Right lobe of liver (tissue), 4 donors: Measurements from ENCODE around the gene SLC2A10.

Experiments used
- POLR2A ChIP-seq: fragments of 450-650 bp; IDR thresholded peaks from one replicate; pipeline ENCODE4 v1.6.1; 2017; ENCODE audit warnings: antibody characterized with exemption, mild to moderate bottlenecking
- TF ChIP-seq, protein P1 (sequence below), 4 donors: fragments of 200-600 bp in 3 of 4; fragments of 450-650 bp in 1 of 4; IDR thresholded peaks; one replicate each; pipeline versions ENCODE4 v1.5.1 to v1.8.0; 2016 to 2022; ENCODE audit warnings: antibody characterized with exemption in 4 of 4, mild to moderate bottlenecking in 2 of 4
- donor health status: DM: no; HTN: no; CAD: no.
- donor health status: DM: no; HTN: no; CAD: no.
- donor health status: DM: no; HTN: yes; CAD: no.

DNA sequence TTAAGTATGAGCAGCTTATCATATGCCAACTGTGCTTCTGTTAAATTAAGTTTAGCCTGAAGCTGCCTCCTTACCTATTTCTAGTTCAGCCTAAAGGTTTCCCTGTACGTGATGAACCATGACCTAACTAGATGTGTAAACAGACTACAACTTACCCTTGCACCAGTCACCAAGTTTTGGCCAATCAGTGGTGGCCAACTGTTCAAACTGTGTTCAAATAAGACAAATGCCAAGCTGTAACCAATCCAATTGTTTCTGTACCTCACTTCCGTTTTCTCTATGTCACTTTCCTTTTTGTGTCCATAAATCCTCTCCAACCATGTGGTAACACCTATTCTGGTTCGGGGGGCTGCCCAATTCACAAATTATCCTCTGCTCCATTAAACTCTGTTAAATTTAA is 6.0 kb upstream of the SLC2A10 start:
- TF ChIP-seq, protein P1, sequence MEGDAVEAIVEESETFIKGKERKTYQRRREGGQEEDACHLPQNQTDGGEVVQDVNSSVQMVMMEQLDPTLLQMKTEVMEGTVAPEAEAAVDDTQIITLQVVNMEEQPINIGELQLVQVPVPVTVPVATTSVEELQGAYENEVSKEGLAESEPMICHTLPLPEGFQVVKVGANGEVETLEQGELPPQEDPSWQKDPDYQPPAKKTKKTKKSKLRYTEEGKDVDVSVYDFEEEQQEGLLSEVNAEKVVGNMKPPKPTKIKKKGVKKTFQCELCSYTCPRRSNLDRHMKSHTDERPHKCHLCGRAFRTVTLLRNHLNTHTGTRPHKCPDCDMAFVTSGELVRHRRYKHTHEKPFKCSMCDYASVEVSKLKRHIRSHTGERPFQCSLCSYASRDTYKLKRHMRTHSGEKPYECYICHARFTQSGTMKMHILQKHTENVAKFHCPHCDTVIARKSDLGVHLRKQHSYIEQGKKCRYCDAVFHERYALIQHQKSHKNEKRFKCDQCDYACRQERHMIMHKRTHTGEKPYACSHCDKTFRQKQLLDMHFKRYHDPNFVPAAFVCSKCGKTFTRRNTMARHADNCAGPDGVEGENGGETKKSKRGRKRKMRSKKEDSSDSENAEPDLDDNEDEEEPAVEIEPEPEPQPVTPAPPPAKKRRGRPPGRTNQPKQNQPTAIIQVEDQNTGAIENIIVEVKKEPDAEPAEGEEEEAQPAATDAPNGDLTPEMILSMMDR (IDR thresholded peaks at IDR 0.05) = no peak
- peak; percentile 54 for TF ChIP-seq POLR2A
